KMS-11 (cell line): ENCODE results near the gene SLC7A9.
"Not testable (repeated sequence)": the region's sequence is repeated elsewhere in the genome, so short reads cannot be mapped to it uniquely, and the experiment has no call there.

Experiments
- H2AFZ ChIP-seq: fragments of 200-600 bp; sonication (generic); 2 replicates; pipeline ENCODE4 v1.6.1; 2016; ENCODE audit warnings: antibody characterized with exemption, mixed run types, low read depth
- H3K27ac ChIP-seq: fragments of 200-600 bp; sonication (generic); 2 replicates; pipeline ENCODE4 v1.6.1; 2016; ENCODE audit warnings: mild to moderate bottlenecking, mixed run types
- H3K27me3 ChIP-seq: fragments of 200-600 bp; sonication (generic); 2 replicates; pipeline ENCODE4 v1.6.1; 2017; ENCODE audit warnings: mild to moderate bottlenecking, low read depth, mixed run types, moderate library complexity; ENCODE audit not compliant: insufficient read depth
- H3K36me3 ChIP-seq: fragments of 200-600 bp; sonication (generic); 2 replicates; pipeline ENCODE4 v1.6.1; 2017; ENCODE audit warnings: mild to moderate bottlenecking, mixed run types; ENCODE audit not compliant: insufficient read depth
- H3K4me1 ChIP-seq: fragments of 200-600 bp; sonication (generic); 2 replicates; pipeline ENCODE4 v1.6.1; 2016; ENCODE audit warnings: mild to moderate bottlenecking, low read depth, mixed run types; ENCODE audit not compliant: poor library complexity, severe bottlenecking
- H3K4me2 ChIP-seq: fragments of 200-600 bp; sonication (generic); 2 replicates; pipeline ENCODE4 v1.7.0; 2016; ENCODE audit warnings: mild to moderate bottlenecking, mixed run types
- H3K4me3 ChIP-seq: fragments of 200-600 bp; sonication (generic); IDR thresholded peaks from 2 replicates; pipeline ENCODE4 v1.6.1; 2017; ENCODE audit warnings: low read depth, low read length, mixed read lengths; ENCODE audit not compliant: insufficient read depth
- H3K79me2 ChIP-seq: fragments of 200-600 bp; sonication (generic); 2 replicates; pipeline ENCODE4 v1.6.1; 2016; ENCODE audit warnings: low read depth, mixed run types; ENCODE audit not compliant: insufficient read depth
- H3K9ac ChIP-seq: fragments of 200-600 bp; sonication (generic); 2 replicates; pipeline ENCODE4 v1.6.1; 2016; ENCODE audit warnings: mild to moderate bottlenecking, mixed run types
- H4K20me1 ChIP-seq: fragments of 200-600 bp; sonication (generic); 2 replicates; pipeline ENCODE4 v1.6.1; 2016; ENCODE audit warnings: mild to moderate bottlenecking, mixed run types; ENCODE audit not compliant: insufficient read depth
- CTCF ChIP-seq: fragments of 200-600 bp; sonication (generic); conservative IDR thresholded peaks from 2 replicates; pipeline ENCODE4 v1.6.1; 2017; ENCODE audit warnings: low read depth, mild to moderate bottlenecking, antibody characterized with exemption, low read length, moderate library complexity, mixed read lengths

SLC7A9 gene

GRCh38 chr19:32852216-32852615 is 17.4 kb downstream of the SLC7A9 start:
- Histone ChIP-seq H4K20me1 (no peaks in the 10 kb centered on the region), H3K36me3 (no peaks in the 10 kb centered on the region), H3K4me1 (no peaks in the 10 kb centered on the region), H3K27me3 (no peaks in the 10 kb centered on the region), H3K27ac (no peak overlapping the region), H3K79me2 (no peaks in the 10 kb centered on the region), H2AFZ (no peak overlapping the region), H3K4me2 (no peak overlapping the region), H3K4me3 (no peak overlapping the region), H3K9ac (no peak overlapping the region)
- no peak for TF ChIP-seq CTCF

GRCh38 chr19:32848035-32848434 is 21.5 kb downstream of the SLC7A9 start:
- H3K4me1 ChIP-seq, H3K36me3 ChIP-seq, H3K4me3 ChIP-seq, H3K4me2 ChIP-seq, H3K79me2 ChIP-seq, H2AFZ ChIP-seq, H3K27me3 ChIP-seq, H3K27ac ChIP-seq, H3K9ac ChIP-seq, H4K20me1 ChIP-seq: not testable (repeated sequence)

GRCh38 chr19:32843716-32844245 is 25.8 kb downstream of the SLC7A9 start:
- Histone ChIP-seq H3K27me3 (no peaks in the 10 kb centered on the region), H4K20me1 (no peaks in the 10 kb centered on the region), H3K4me3 (no peak overlapping the region), H3K4me2 (no peak overlapping the region), H3K79me2 (no peaks in the 10 kb centered on the region), H3K4me1 (no peaks in the 10 kb centered on the region), H3K27ac (no peak overlapping the region), H3K9ac (no peak overlapping the region), H2AFZ (no peak overlapping the region), H3K36me3 (no peaks in the 10 kb centered on the region)
- TF ChIP-seq CTCF, result no peak

GRCh38 chr19:32842061-32842460 is 27.5 kb downstream of the SLC7A9 start:
- H3K27me3 ChIP-seq, result no peaks in the 10 kb centered on the region

More at GRCh38 chr19:32842061-32842460, 27.5 kb downstream of the SLC7A9 start:
- no peaks in the 10 kb centered on the region for H3K4me1 ChIP-seq
- H3K27ac ChIP-seq, result no peak overlapping the region
- no peak overlapping the region for H2AFZ ChIP-seq
- no peak overlapping the region for H3K9ac ChIP-seq
- H4K20me1 ChIP-seq, result no peaks in the 10 kb centered on the region
- H3K4me3 ChIP-seq, result no peak overlapping the region
- no peak overlapping the region for H3K4me2 ChIP-seq
- H3K79me2 ChIP-seq, result no peaks in the 10 kb centered on the region
- no peaks in the 10 kb centered on the region for H3K36me3 ChIP-seq
- TF ChIP-seq CTCF, result no peak
